HL-60 (cell line): Measurements from ENCODE around the gene OARD1.

Experiments
- DNase-seq, 2 experiments: peaks; one replicate each; pipeline ENCODE4 v3.0.0-alpha.2; 2010 to 2020; ENCODE audit warnings: low read depth in 1 of 2, low spot score in 1 of 2
- H3K27ac ChIP-seq: fragments of 250-450 bp; sonication (Bioruptor Pico); replicated peaks from 2 replicates; pipeline ENCODE4 v1.5.1; 2020; ENCODE audit warnings: mild to moderate bottlenecking, moderate library complexity
- H3K27me3 ChIP-seq: fragments of 250-450 bp; sonication (Bioruptor Pico); 2 replicates; pipeline ENCODE4 v1.5.1; 2021; ENCODE audit warnings: mild to moderate bottlenecking, moderate library complexity; ENCODE audit not compliant: insufficient read depth, poor library complexity, severe bottlenecking
- H3K4me3 ChIP-seq: replicated peaks from 2 replicates; pipeline ENCODE4 v1.5.1; 2011; ENCODE audit warnings: mild to moderate bottlenecking, control low read depth, low read length; ENCODE audit not compliant: insufficient read depth
- GABPA ChIP-seq: IDR thresholded peaks from 2 replicates; pipeline ENCODE4 v1.6.1; 2012; ENCODE audit warnings: low read depth
- POLR2AphosphoS5 ChIP-seq: IDR thresholded peaks from 2 replicates; pipeline ENCODE4 v1.6.1; 2012; ENCODE audit warnings: low read depth
- SPI1 ChIP-seq: IDR thresholded peaks from 2 replicates; pipeline ENCODE4 v1.6.1; 2012; ENCODE audit warnings: low read depth, mild to moderate bottlenecking, borderline replicate concordance
- TF ChIP-seq, protein P1 (sequence below): IDR thresholded peaks from 2 replicates; pipeline ENCODE4 v1.6.1; 2012; ENCODE audit warnings: low read depth; ENCODE audit not compliant: insufficient replicate concordance
- TF ChIP-seq, protein P2 (sequence below): IDR thresholded peaks from one replicate; pipeline ENCODE4 v1.5.1; 2011; ENCODE audit warnings: low read length, control low read depth, inconsistent platforms; ENCODE audit not compliant: insufficient read depth

The OARD1 gene

DNA sequence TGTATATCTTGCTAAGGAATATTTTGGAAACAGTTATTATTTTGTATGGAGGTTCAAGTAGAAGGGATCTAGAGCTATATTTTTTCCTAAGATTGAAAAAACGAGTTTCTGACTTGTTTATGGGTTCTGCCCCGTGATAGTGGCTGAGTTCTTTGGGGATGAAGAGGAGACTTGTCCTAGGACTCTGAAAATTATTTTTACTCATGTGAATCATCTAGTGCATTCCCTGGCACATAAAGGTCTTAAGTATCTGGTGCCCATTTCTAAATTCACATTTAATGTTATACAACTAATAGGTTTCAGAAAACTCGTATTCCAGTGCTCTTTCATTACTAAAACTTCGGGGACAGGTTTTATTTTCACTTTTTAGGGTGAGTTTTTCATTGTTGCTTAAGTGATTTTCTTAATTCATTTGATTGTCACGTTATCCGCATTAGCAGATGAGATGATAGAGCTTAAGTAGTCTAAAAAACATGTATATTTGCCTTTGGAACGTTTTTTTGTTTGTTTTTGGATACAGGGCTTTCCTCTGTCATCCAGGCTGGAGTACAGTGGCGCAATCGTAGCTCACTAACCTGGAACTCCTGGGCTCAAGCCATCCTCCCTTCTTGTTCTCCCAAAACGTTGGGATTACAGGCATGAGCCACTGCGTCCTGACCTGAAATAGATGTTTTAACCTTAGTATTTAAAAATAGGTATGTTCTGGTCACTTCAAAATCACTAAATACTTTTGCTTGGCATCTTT is 2.7 kb upstream of the OARD1 start:
- H3K4me3 ChIP-seq = peak overlapping the region; percentile 82
- H3K27ac ChIP-seq = peak overlapping the region; percentile 98
- no peaks in the 10 kb centered on the region for H3K27me3 ChIP-seq
- TF ChIP-seq, protein P1, sequence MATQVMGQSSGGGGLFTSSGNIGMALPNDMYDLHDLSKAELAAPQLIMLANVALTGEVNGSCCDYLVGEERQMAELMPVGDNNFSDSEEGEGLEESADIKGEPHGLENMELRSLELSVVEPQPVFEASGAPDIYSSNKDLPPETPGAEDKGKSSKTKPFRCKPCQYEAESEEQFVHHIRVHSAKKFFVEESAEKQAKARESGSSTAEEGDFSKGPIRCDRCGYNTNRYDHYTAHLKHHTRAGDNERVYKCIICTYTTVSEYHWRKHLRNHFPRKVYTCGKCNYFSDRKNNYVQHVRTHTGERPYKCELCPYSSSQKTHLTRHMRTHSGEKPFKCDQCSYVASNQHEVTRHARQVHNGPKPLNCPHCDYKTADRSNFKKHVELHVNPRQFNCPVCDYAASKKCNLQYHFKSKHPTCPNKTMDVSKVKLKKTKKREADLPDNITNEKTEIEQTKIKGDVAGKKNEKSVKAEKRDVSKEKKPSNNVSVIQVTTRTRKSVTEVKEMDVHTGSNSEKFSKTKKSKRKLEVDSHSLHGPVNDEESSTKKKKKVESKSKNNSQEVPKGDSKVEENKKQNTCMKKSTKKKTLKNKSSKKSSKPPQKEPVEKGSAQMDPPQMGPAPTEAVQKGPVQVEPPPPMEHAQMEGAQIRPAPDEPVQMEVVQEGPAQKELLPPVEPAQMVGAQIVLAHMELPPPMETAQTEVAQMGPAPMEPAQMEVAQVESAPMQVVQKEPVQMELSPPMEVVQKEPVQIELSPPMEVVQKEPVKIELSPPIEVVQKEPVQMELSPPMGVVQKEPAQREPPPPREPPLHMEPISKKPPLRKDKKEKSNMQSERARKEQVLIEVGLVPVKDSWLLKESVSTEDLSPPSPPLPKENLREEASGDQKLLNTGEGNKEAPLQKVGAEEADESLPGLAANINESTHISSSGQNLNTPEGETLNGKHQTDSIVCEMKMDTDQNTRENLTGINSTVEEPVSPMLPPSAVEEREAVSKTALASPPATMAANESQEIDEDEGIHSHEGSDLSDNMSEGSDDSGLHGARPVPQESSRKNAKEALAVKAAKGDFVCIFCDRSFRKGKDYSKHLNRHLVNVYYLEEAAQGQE = no peak
- TF ChIP-seq SPI1 (no peak), GABPA (no peak), POLR2AphosphoS5 (no peak)
- TF ChIP-seq, protein P2, sequence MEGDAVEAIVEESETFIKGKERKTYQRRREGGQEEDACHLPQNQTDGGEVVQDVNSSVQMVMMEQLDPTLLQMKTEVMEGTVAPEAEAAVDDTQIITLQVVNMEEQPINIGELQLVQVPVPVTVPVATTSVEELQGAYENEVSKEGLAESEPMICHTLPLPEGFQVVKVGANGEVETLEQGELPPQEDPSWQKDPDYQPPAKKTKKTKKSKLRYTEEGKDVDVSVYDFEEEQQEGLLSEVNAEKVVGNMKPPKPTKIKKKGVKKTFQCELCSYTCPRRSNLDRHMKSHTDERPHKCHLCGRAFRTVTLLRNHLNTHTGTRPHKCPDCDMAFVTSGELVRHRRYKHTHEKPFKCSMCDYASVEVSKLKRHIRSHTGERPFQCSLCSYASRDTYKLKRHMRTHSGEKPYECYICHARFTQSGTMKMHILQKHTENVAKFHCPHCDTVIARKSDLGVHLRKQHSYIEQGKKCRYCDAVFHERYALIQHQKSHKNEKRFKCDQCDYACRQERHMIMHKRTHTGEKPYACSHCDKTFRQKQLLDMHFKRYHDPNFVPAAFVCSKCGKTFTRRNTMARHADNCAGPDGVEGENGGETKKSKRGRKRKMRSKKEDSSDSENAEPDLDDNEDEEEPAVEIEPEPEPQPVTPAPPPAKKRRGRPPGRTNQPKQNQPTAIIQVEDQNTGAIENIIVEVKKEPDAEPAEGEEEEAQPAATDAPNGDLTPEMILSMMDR = no peak
- no peak for DNase-seq

DNA sequence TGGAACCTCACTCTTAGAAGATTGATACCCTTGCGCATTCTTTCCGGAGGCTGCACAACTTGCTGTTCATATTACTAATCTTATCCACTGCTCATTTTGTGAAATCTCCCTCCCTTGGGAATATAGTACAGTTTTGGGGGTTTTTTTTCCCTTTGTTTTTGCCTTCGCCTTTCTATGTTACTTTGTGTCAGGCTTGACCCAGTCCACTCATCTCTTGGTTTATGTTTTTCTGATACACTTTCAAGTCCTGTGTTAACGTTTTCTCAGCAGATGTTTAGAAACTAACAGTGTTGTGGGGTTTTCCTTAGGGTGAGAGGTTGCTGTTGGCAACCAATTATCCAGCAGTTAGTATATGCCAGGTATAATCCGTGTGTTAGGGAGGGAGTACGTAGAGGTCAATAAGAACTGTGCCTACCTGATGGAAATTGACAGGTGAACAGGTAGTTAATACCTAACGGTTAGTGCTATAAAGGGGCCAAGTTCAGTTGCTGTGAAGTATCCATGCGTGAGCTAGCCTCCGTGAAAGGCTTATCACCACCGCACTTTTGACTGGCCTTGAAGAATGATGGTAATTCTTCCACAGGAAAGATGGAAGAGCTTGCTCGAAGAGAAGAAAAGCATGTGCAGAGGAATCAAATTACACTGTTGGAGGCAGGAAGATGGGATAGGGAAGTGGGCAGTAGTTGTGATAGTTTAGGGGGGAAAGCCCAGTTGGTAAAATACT is 2.0 kb upstream of the OARD1 start:
- peak overlapping the region; percentile 98 for H3K27ac ChIP-seq
- H3K4me3 ChIP-seq = peak overlapping the region; percentile 82
- DNase-seq = no peak
- TF ChIP-seq SPI1 (peak; percentile 68; the same call in 1 of the 2 replicates), GABPA (no peak), POLR2AphosphoS5 (no peak)
- TF ChIP-seq, protein P1 = no peak
- TF ChIP-seq, protein P2 = no peak
- no peaks in the 10 kb centered on the region for H3K27me3 ChIP-seq

DNA sequence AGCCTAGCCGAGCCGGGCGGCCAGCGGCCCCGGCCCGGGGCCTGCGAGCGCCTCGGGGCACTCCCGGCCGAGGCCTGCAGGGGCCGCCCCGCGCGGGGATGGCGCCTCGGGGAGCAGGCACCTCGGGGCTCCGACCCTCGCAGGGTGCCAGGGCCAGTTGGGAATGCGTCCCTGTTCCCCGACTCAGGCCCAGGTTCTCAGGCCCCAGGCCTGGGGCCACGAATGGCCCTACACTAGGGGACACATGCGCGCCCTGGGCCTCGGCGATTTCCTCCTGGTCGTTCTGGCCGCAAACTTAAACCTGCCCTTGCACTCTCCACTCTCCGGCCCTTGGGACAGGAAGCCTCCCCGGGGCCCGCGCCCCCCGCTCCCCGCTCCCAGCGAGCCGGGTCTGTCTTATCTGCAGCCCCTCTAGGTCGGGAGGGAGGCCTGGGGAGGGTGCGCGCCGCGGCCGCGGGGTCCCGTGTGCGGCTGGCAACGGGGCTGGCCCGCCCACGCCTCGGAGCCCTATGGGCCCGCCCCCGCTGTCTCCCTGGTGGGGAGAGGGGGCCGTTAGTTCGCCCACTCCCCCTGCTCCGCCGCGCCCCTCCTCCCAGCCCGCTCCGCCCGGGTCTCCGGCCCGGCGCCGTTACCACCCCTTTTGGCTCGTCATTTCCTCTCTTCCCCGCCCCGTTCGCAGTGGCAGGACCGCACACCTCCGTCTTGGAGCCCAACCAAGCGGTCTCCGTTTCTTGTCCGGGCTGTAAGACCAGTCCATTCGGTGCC is 1.2 kb upstream of the OARD1 start:
- H3K27ac ChIP-seq = peak overlapping the region; percentile 98
- peak; percentile 52 to 86 for DNase-seq
- H3K4me3 ChIP-seq = peak overlapping the region; percentile 82
- H3K27me3 ChIP-seq = no peaks in the 10 kb centered on the region
- TF ChIP-seq GABPA (no peak), SPI1 (peak; percentile 62; the same call in 1 of the 2 replicates), POLR2AphosphoS5 (peak; percentile 81)
- TF ChIP-seq, protein P2 = peak; percentile 2
- TF ChIP-seq, protein P1 = no peak
